Smooth muscle cell (in vitro differentiated cells): ENCODE measurements around the gene OR4A16. TPM values are rescaled to one million over a fixed set of nuclear protein-coding genes. Genes with fewer than 3 reads are reported as not detected.

Experiments
- DNase-seq: peaks from one replicate; lab custom pipeline; 2025; ENCODE audit not compliant: unreplicated experiment; lab: John Stamatoyannopoulos, UW
- H2AFZ ChIP-seq: fragments of 200-600 bp; sonication (generic); 2 replicates; pipeline ENCODE4 v1.6.0; 2016; ENCODE audit warnings: antibody characterized with exemption, low read depth, mild to moderate bottlenecking
- H3F3A ChIP-seq: fragments of 200-600 bp; sonication (generic); 2 replicates; pipeline ENCODE4 v1.6.0; 2017; ENCODE audit warnings: antibody characterized with exemption, low read depth
- H3K27ac ChIP-seq: fragments of 200-600 bp; sonication (generic); 2 replicates; pipeline ENCODE4 v1.5.1; 2016; ENCODE audit warnings: low read depth, mild to moderate bottlenecking
- H3K27me3 ChIP-seq: fragments of 200-600 bp; sonication (generic); 2 replicates; pipeline ENCODE4 v1.6.1; 2016; ENCODE audit warnings: low read depth, mild to moderate bottlenecking
- H3K36me3 ChIP-seq: fragments of 200-600 bp; sonication (generic); 2 replicates; pipeline ENCODE4 v1.5.1; 2016; ENCODE audit warnings: low read depth
- H3K4me1 ChIP-seq: fragments of 200-600 bp; sonication (generic); 2 replicates; pipeline ENCODE4 v1.5.1; 2016; ENCODE audit warnings: low read depth
- H3K4me2 ChIP-seq: fragments of 200-600 bp; sonication (generic); 2 replicates; pipeline ENCODE4 v1.6.0; 2016; ENCODE audit warnings: mild to moderate bottlenecking
- H3K4me3 ChIP-seq: fragments of 200-600 bp; sonication (generic); 2 replicates; pipeline ENCODE4 v1.5.1; 2016; ENCODE audit warnings: mild to moderate bottlenecking
- H3K79me2 ChIP-seq: fragments of 200-600 bp; sonication (generic); 2 replicates; pipeline ENCODE4 v1.6.0; 2016; ENCODE audit warnings: low read depth, mild to moderate bottlenecking
- H3K9ac ChIP-seq: fragments of 200-600 bp; sonication (generic); 2 replicates; pipeline ENCODE4 v1.6.0; 2016; ENCODE audit warnings: low read depth
- H3K9me3 ChIP-seq: fragments of 200-600 bp; sonication (generic); replicated peaks from 2 replicates; pipeline ENCODE4 v1.5.1; 2016; ENCODE audit warnings: low read depth
- H4K20me1 ChIP-seq: fragments of 200-600 bp; sonication (generic); 2 replicates; pipeline ENCODE4 v1.6.0; 2016; ENCODE audit warnings: low read depth
- CTCF ChIP-seq: fragments of 200-600 bp; sonication (generic); IDR thresholded peaks from 2 replicates; pipeline ENCODE4 v1.5.1; 2017; ENCODE audit warnings: borderline replicate concordance, mild to moderate bottlenecking, antibody characterized with exemption; ENCODE audit not compliant: insufficient read depth, poor library complexity, severe bottlenecking
- WGBS: methylation state at CpG from one replicate; pipeline ENCODE4 v1.1.7; 2016; ENCODE audit warnings: low lambda C conversion rate; 5-methylcytosine and 5-hydroxymethylcytosine counted together
- polyA plus RNA-seq: library from polyadenylated mRNA; unstranded; fragments of >200 nt; fragmentation: Nextera tagmentation; extraction: Ambion mirVana; gene quantifications from 2 replicates; pipeline ENCODE4 v1.2.1, GENCODE V29; 2016
- total RNA-seq: library from RNA; depleted of rRNA; stranded (reverse); fragments of >200 nt; gene quantifications from 2 replicates; pipeline ENCODE4 v1.2.3, GENCODE V29; 2014

OR4A16 gene
- not detected in 2 replicates for total RNA-seq
- not detected in 2 replicates for polyA plus RNA-seq

GRCh38 chr11:55342901-55343300 is at the start of gene OR4A16:
Gene OR4A16 (plus strand): TSS chr11:55343201. CDS start chr11:55343201, 0 bp downstream.
- Histone ChIP-seq H3K4me3 (no peak within 1 kb of the TSS), H2AFZ (no peak within 1 kb of the TSS), H3K4me2 (no peak within 1 kb of the TSS), H3F3A (no peaks in the 10 kb centered on the region), H3K4me1 (no peaks in the 10 kb centered on the region), H3K79me2 (no peaks in the 10 kb centered on the region), H3K27ac (no peak within 1 kb of the TSS), H3K27me3 (no peaks in the 10 kb centered on the region), H4K20me1 (no peaks in the 10 kb centered on the region), H3K36me3 (no peaks in the 10 kb centered on the region), H3K9ac (no peak within 1 kb of the TSS), H3K9me3 (peaks cover 15% of the 10 kb centered on the region)
- TF ChIP-seq CTCF: no peak
- 83% methylated on average over 3 of the region's 3 CpGs for WGBS
- no peak for DNase-seq

GRCh38 chr11:55324500-55324899 is 18.5 kb upstream of the OR4A16 start:
- H3K4me3 ChIP-seq: no peak overlapping the region
- H3K4me1 ChIP-seq: no peaks in the 10 kb centered on the region
- H2AFZ ChIP-seq: no peak overlapping the region
- H3K4me2 ChIP-seq: no peak overlapping the region
- H3K27me3 ChIP-seq: no peaks in the 10 kb centered on the region
- H3F3A ChIP-seq: no peaks in the 10 kb centered on the region
- no peak for TF ChIP-seq CTCF
- no peak overlapping the region for H3K9ac ChIP-seq
- no peak for DNase-seq
- 81% methylated on average over 1 of the region's 1 CpG for WGBS
- H3K9me3 ChIP-seq: peaks cover 16% of the 10 kb centered on the region
- no peaks in the 10 kb centered on the region for H3K79me2 ChIP-seq
- H3K27ac ChIP-seq: no peak overlapping the region
- H3K36me3 ChIP-seq: no peaks in the 10 kb centered on the region
- H4K20me1 ChIP-seq: no peaks in the 10 kb centered on the region

GRCh38 chr11:55345306-55345705 is 2.3 kb downstream of the OR4A16 start:
- no peak overlapping the region for H3K4me3 ChIP-seq
- H4K20me1 ChIP-seq: no peaks in the 10 kb centered on the region
- no peaks in the 10 kb centered on the region for H3K79me2 ChIP-seq
- H3K27ac ChIP-seq: no peak overlapping the region
- H3K4me1 ChIP-seq: no peaks in the 10 kb centered on the region
- H2AFZ ChIP-seq: no peak overlapping the region
- 88% methylated on average over 1 of the region's 1 CpG for WGBS
- peaks cover 12% of the 10 kb centered on the region for H3K9me3 ChIP-seq
- TF ChIP-seq CTCF: no peak
- no peak overlapping the region for H3K4me2 ChIP-seq
- no peak for DNase-seq
- H3F3A ChIP-seq: no peaks in the 10 kb centered on the region
- H3K36me3 ChIP-seq: no peaks in the 10 kb centered on the region
- H3K9ac ChIP-seq: no peak overlapping the region
- no peaks in the 10 kb centered on the region for H3K27me3 ChIP-seq

GRCh38 chr11:55349032-55349431 is 6.0 kb downstream of the OR4A16 start:
- Histone ChIP-seq H3K4me1 (no peaks in the 10 kb centered on the region), H4K20me1 (no peaks in the 10 kb centered on the region), H3K27me3 (no peaks in the 10 kb centered on the region), H3K79me2 (no peaks in the 10 kb centered on the region), H3K9me3 (peaks cover 19% of the 10 kb centered on the region), H2AFZ (no peak overlapping the region), H3K4me3 (no peak overlapping the region), H3K27ac (no peak overlapping the region), H3K4me2 (no peak overlapping the region), H3K9ac (no peak overlapping the region), H3F3A (no peaks in the 10 kb centered on the region), H3K36me3 (no peaks in the 10 kb centered on the region)
- DNase-seq: no peak
- 14% methylated on average over 1 of the region's 1 CpG for WGBS
- no peak for TF ChIP-seq CTCF
